AG09309 (cell line): ENCODE results near the gene ZNF789.

Experiments used
- DNase-seq: peaks from one replicate; pipeline ENCODE4 v3.0.0-alpha.2; 2010; ENCODE audit warnings: low read depth
- H3K4me3 ChIP-seq: 2 replicates; pipeline ENCODE4 v1.5.1; 2011; ENCODE audit warnings: mild to moderate bottlenecking, low read depth, low read length, moderate library complexity; ENCODE audit not compliant: control insufficient read depth
- CTCF ChIP-seq: IDR thresholded peaks from 2 replicates; pipeline ENCODE4 v1.5.1; 2011; ENCODE audit warnings: mild to moderate bottlenecking, low read depth, low read length, inconsistent platforms; ENCODE audit not compliant: insufficient read depth, control insufficient read depth; ENCODE audit errors: missing control alignments

Gene ZNF789

DNA sequence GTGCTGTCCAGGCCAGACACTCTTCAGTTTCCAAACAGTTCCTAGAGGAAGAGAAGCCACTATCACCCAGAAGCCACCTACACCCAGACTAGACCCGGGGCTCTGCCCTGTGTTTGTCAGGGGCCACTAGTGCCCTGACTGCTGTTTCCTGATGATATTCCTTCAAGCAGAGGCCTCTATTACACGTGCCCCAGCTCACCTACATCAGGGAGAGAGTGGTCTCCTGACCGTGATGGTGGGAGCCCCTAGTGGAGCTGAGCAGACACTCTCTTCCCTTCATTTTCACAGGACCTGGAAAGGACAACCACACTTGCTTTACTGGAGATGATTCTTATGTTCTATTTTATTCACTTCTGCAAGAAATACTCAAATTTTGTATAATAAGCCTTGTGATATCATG is 18.2 kb downstream of the ZNF789 start:
- no peak for DNase-seq
- no peak for TF ChIP-seq CTCF
- H3K4me3 ChIP-seq, result no peak overlapping the region

- no peak for TF ChIP-seq CTCF
- no peak for DNase-seq
- no peak overlapping the region for H3K4me3 ChIP-seq
Measured at GRCh38 chr7:99493823-99494222, 21.1 kb downstream of the ZNF789 start.

DNA sequence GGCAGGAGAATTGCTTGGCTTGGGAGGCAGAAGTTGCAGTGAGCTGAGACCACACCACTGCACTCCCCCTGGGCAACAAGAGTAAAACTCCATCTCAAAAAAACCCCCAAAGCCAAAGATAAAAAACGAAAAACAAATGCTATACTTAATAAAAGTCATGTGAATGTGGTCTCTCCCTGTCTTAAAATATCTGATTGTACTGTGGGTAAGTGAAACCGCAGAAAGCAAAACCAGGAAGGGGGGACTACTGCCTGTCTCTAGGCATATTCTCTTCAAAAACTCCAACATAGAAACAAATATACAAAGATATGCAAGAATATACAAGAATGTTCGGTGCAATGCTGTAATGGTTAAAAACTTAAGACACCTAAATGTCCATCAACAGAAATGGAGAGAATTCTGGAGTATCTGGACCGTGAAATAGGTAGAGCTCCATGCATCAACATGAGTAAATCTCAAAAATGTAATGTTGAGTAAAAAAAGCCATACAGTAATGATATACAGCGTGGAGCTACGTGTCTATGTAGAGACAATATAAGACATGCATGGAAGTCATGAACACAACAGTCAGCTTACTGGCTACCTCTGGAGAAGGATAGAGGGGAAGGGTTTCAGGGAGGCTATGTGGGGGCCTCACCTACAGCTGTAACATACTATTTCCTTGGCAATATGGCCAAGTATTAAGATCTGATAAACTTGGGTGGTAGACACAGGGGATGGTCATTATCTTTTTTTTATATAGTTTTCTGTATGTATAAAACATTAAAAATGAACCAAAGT is 25.3 kb downstream of the ZNF789 start:
- no peak for DNase-seq
- peak overlapping the region; percentile 70 for H3K4me3 ChIP-seq
- no peak for TF ChIP-seq CTCF

- peak overlapping the region; percentile 70 for H3K4me3 ChIP-seq
- no peak for DNase-seq
- no peak for TF ChIP-seq CTCF
Measured at GRCh38 chr7:99498546-99498944, 25.9 kb downstream of the ZNF789 start.

DNA sequence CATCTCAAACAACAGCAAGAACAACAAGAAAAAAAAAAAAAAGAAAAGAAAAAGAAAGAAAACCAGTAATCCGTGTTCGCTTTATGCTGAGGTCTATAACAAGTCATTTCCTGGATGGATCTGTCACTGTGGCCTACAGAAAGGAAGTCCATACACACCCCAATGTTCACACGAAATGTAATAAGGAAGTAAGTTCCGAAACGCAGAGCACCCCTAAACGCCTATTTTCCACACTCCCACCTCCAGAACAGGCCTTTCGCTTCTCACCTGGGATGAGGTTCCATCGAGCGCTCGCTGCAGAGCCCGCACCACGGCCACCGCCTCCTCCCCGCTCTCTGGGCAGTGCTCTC is 26.7 kb downstream of the ZNF789 start:
- no peak for TF ChIP-seq CTCF
- H3K4me3 ChIP-seq, result peak overlapping the region; percentile 70
- DNase-seq, result no peak

GRCh38 chr7:99499721-99500636 is 27.3 kb downstream of the ZNF789 start, which contains the start of gene ZNF394:
TSS of gene ZNF394 (minus strand) at chr7:99500281. CDS start at chr7:99500093, 188 bp downstream.
- H3K4me3 ChIP-seq, result peak within 1 kb of the TSS; percentile 70
- DNase-seq, result peak; percentile 44
- no peak for TF ChIP-seq CTCF
